Measurements from ENCODE around the gene GTPBP2.
"Not testable (repeated sequence)": the region's sequence is repeated elsewhere in the genome, so short reads cannot be mapped to it uniquely, and the experiment has no call there.

GTPBP2 gene

GRCh38 chr6:43657221-43657802 is 28.2 kb upstream of the GTPBP2 start:
- FAIRE-seq, result no peak

- FAIRE-seq, result not testable (repeated sequence)
Observed at GRCh38 chr6:43652822-43653221, 23.8 kb upstream of the GTPBP2 start.

GRCh38 chr6:43648248-43648647 is 19.2 kb upstream of the GTPBP2 start:
- no peak for FAIRE-seq

GRCh38 chr6:43647613-43648012 is 18.5 kb upstream of the GTPBP2 start:
- no peak for FAIRE-seq

DNA sequence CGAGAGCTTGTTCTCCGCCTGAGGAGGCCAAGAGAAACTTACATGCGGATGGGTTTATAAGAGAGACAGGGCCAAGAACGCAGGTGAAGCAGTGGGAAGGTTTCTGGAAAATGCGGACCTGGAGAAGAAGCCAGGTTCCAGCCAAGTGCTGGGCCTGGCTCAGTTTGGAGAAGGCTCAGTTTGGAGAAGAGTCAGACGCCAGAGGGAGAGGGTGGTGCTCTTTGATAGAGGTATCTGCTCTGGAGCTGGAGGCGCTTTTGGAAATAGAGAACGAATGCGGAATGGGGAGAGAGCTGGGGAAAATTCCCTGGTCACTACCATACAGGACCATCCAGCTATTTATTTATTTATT is 16.5 kb upstream of the GTPBP2 start:
- FAIRE-seq, result no peak

DNA sequence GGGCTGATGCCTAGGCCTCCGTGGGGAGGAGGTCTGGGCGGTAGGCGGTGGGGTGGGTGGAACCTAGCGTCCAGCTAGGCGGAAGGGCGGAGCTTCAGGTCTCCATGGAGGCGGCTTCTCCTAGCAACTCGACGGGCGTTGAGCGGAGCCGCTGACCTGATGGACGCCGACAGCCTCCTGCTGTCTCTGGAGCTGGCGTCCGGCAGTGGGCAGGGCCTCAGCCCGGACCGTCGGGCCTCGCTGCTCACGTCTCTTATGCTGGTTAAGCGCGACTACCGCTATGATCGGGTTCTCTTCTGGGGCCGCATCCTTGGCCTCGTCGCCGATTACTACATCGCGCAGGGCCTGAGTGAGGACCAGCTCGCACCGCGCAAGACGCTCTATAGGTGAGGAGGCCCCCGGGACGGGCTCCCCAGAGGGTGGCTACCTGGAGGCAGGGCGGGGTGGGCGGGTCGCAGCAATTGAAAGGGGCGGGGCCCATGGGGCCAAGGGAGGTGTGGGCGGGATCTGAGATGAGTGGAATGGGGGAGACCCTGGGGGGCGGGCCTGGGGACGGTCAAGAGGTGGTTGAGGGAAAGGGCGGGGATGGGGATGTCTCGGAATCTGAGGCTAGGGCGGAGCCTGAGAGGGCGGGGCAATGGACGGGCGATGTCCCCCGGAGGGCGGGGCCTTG is 16.0 kb upstream of the GTPBP2 start, which contains the start of gene RSPH9:
Gene RSPH9 (plus strand): TSS at position 97 of the 673 bp plus-strand sequence. CDS start 63 bp downstream, at position 160.
- FAIRE-seq, result no peak

- no peak for FAIRE-seq
Observed at GRCh38 chr6:43639984-43640800, 11.1 kb upstream of the GTPBP2 start.

DNA sequence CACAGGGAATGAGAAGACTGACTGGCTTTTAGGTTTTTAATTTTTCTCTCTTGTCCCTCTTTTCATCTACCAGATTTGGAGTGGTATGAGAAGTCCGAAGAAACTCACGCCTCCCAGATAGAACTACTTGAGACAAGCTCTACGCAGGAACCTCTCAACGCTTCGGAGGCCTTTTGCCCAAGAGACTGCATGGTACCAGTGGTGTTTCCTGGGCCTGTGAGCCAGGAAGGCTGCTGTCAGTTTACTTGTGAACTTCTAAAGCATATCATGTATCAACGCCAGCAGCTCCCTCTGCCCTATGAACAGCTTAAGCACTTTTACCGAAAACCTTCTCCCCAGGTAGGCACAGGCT is 7.2 kb upstream of the GTPBP2 start:
- no peak for FAIRE-seq

DNA sequence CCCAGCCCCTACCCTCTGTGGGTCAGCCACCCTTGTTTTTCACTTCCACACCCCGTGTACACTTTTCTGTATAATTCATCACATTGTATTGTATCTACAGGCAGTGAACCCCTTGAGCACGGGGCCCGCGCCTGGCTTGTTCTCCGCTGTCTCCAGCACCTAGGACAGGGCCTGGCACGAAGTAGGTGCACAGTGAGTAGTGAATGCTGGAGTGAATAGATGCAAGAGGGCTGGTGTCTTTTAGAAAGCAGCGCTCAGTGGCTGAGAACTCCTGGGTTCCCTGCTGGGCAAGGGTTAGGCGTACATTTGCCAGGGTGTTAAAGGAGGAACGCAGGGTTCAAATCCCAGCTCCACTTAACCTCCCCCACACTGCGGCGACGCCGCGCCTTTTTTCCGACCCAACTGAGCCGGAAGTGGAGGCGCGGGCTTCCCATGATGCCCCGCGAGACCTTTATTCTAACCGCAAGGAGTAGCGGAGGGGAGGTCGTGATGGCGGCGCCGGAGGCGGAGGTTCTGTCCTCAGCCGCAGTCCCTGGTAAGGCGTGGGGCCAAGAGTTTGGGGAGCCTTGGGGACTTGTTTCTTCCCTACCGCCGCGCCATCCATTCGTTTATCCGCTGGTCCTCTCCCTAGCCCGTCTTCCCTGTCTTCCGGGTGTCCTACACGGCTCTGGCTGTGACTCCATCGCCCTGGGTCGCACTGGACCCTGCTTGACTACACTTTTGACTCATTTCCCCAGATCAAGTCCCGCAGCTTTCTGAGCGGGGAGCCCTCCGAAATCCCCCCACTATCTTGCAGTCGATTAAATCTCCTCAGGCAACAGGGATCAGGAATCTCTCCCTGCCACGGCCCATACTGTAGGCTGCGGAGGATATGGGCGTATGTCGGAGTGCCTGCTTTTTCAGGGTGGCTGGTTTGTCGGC is 6.6 kb upstream of the GTPBP2 start, which contains the start of gene MAD2L1BP:
Gene MAD2L1BP (plus strand): TSS at position 454 of the 921 bp plus-strand sequence. CDS start 36 bp downstream, at position 490.
- FAIRE-seq, result no peak

DNA sequence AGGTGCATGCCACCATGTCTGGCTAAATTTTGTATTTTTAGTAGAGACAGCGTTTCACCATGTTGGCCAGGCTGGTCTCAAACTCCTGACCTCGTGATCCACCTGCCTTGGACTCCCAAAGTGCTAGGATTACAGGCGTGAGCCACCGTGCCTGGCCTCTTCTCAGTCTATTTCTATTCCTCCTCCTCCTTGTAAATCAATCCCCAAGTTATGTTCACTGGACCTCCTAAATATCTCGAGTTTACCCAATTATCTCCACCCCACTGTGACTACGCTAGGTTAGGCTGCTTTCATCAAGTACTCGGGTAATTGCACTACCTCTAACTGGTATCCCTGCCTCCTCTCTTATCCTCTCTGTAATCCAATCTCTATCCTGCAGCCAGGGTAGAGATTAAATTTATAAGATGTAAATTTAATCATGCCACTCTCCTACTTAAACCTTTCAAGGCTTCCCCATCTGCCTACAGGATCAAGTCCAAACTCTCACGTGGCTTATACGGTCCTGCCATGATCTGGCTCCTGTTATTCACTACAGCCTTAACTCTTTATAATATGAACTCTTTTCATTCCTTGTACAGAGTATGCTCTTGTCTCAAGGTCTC is 5.7 kb upstream of the GTPBP2 start:
- no peak for FAIRE-seq

DNA sequence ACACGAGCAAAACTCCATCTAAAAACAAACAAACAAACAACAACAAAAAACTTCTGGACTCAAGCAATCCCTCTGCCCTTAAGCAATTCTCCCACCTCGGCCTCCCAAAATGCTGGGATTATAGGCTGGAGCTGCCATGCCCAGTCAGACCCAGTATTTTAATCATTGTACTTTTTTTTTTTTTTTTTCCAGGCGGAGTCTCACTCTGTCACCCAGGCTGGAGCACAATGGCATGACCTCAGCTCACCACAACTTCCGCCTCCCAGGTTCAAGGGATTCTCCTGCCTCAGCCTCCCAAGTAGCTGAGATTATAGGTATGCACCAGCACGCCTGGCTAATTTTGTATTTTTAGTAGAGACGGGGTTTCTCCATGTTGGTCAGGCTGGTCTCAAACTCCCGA is 3.9 kb upstream of the GTPBP2 start:
- not testable (repeated sequence) for FAIRE-seq

GRCh38 chr6:43630980-43631619 is 2.0 kb upstream of the GTPBP2 start:
- no peak for FAIRE-seq

GRCh38 chr6:43629505-43630300 is 639 bp upstream of the GTPBP2 start:
- FAIRE-seq, result no peak

DNA sequence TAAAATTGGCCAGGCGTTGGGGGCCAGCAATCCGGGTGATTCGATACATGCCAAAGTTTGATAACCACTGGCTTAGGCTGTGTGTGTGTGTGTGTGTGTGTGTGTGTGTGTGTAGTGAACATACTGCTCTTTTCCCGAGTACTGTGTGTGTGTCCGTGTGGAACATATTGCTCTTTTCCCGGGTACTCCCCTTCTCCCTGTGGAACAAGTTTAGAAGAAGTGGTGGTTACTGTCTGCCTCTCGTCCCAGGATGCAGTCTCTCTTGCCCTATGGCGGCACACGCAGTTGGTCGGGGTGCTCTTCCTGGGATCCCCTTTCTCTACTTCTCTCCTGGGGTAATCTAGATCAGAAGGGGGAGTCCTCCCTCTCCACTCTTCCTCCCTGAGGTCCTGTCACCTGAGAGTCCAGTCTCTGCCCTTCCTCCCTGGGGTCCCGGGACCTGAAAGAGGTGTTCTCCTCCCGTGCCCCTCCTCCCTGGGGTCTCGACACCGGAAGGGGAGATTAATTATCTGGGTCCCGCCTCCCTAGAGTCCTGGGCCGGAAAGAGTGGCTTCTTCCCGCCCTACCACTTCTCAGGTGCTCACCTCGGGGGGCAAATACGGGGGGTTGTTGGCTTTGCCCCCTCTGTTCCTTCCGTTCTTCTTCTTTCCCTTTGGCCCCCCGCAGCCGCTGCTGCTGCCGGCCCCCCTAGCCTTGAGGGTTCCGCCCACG is 516 bp downstream of the GTPBP2 start:
- FAIRE-seq, result no peak

GRCh38 chr6:43627008-43627825 is 1.8 kb downstream of the GTPBP2 start:
- FAIRE-seq, result peak; percentile 94

- no peak for FAIRE-seq
Observed at GRCh38 chr6:43625393-43625992, 3.6 kb downstream of the GTPBP2 start.

DNA sequence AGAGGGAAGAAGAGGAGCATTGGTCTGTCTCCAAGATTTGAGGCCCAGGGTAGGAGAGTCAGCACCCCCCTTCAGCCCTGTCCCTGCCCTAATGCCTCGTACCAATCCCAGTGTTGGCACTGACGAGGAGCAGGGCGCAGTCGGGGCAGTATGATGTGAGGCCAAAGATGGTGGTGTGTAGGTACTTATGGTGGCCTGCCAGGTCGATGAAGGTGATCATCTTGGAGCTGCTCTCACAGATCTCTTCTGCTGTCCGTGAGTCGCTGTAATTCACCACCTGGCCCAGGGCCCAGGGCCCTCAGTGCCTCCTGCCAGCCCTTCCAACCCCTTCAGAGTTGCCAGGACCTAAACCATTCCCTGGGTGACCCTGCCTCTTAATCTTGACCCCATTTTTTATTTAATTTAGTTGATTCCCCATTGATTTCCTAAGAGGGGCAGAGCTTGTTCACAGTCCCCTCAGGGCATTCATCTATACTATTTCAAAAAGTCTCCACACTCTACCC is 4.2 kb downstream of the GTPBP2 start:
- no peak for FAIRE-seq

DNA sequence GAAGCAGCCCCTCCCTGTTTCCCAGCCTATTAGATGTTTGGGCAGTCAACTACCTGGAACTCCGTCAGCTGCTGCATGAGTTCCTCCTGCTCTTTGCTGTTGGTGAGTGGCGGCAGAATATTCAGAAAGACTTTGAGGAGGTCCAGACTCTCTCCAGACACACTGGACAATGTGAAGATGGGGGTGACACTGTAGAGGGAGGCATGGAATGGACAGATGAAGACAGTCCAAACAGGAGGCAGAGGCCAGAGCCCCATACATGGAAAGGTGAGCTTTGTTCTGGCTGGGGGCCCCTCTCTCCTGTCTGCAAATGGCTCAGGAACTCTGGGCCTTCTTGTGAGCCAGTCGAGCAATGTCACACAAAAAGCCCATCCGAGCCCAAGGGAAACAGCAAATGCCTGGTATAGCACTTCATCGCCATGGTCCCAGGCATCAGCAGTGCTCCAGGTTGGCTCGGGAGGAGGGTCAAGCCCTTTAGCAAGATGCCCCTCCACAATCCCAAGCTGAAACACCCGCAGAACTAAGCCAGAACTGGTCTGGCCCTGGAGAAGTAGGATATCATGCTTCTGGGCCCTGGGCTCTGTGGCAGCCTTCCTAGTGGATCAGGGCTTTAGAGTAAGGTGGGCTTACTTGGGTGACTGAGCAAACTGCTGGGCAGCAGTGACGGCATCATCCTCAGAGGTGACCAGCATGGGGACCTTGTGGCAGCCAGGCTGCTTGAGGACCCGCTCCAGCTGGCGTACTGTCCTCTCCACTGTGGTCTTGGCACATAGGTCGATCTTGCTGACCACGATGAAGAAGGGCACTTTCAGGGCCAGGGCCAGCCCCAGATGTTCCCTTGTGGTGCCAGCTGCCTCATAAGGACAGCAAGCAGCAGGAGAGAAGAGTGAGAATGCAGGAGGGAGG is 4.9 kb downstream of the GTPBP2 start:
- FAIRE-seq, result no peak

All from islet of Langerhans (tissue), 1 donor.